Posterior vena cava (tissue), 2 donors: ENCODE results near the gene DAP. TPM values are rescaled to one million over a fixed set of nuclear protein-coding genes. Genes with fewer than 3 reads are reported as not detected.
"Not testable (repeated sequence)": the region's sequence is repeated elsewhere in the genome, so short reads cannot be mapped to it uniquely, and the experiment has no call there.

Source experiments
- DNase-seq: peaks from one replicate; pipeline ENCODE4 v3.0.0-alpha.2; 2020; ENCODE audit warnings: low spot score
- intact Hi-C, 2 donors: fragments of 100-400 bp; cut with DNase I; formaldehyde crosslinking; loops; one replicate each; pipeline versions ENCODE4 v1.14.1 to v1.14.2; 2022 to 2023
- total RNA-seq, 2 donors: library from RNA; stranded (reverse); fragmentation: NEBNext Ultra II Directional; extraction: Animal tissue kit (Norgen Biotek cat#: 25700); gene quantifications; one replicate each; pipeline ENCODE4 v1.2.1, GENCODE V29; 2021
- donor health status: DM: yes; HTN: yes; CAD: no.
- donor health status: DM: yes; HTN: yes; CAD: no.

Gene DAP
- total RNA-seq, 2 donors from 2014 or later: 86.9 to 102 TPM

DNA sequence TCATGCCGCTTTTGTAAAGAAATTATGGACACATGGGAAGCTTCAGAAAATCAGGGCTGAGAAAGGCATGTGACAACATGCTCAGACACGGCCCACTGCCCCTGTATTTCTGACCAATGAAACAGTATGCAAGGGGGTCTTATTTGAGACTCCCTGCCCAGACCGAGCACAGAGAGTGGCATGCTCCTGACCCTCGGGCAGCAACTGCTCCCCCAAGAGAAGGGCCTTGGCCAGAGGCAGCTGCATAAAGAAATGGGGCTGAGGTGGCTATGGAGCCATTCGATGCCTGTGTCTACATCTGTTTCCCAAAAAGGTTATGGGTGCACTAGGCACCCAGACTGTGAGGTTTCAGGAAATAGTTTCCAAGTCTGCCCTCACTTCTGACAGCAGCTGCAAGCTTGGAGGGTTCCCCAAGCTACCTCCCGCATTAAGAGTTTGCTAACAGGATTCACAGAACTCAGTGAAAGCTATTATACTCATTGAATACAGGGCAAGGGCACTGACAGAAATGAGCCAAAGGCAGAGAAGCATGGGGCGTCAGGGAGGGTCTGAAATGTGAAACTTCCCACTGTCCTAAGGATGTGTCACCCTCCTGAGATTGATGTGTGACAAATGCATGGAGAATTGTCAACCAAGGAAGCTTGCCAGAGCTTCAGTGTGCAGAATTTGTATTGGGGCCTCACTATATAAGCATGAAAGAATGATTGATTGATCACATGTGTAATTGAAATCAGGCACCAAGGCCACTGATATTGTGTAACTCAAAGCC lies 94.3 kb downstream of the DAP start:
- intact Hi-C loops: no loop called here
- peak; percentile 56 for DNase-seq

DNA sequence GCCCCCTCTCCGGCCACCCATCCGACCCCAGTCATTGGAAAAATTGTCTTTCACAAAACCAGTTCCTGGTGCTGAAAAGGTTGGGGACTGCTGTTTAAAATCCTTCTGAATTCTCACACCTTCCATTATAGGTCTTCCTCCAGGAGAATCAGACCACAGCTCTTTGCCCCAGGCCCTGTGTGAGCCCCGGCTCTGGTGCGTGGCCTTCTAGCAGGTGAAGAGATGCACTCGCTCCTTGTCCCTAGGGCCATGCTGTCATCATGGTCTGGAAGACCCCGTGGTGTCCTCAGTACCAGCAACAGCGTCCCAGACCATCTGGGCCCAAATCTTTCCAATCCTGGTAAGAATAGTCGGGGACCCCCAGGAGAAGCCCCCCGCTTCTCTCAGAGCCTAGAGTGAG lies 95.2 kb downstream of the DAP start:
- DNase-seq: peak; percentile 64
- intact Hi-C loops: no loop called here

DNA sequence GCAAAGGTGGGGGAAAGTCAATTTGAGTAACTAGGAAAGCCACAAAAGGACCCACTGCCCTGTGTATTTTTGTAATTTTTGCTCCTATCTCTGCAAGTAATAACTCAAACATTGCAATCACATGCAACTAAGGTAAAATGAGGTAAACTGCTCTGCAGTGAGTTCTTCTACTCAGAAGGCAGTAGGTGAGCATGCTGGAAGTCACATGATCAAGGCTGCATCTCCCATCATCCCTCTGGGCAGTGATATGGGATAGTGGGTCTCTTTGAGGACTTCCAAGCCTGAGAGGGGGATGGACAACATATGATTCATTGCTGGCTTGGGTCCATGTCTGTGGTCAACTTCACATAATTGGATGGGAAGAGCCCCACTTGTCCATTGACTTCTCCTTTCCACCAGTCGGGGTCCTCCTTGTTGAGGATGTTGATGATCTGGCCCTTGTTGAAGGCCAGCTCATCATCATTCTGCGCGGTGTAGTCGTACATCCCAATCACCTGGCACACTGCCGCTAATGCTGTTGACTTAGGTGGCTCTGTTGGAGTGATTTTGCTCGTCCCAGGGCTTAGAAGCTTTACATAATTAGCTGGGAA lies 96.8 kb downstream of the DAP start:
- intact Hi-C loops, DNase-seq: not testable (repeated sequence)

DNA sequence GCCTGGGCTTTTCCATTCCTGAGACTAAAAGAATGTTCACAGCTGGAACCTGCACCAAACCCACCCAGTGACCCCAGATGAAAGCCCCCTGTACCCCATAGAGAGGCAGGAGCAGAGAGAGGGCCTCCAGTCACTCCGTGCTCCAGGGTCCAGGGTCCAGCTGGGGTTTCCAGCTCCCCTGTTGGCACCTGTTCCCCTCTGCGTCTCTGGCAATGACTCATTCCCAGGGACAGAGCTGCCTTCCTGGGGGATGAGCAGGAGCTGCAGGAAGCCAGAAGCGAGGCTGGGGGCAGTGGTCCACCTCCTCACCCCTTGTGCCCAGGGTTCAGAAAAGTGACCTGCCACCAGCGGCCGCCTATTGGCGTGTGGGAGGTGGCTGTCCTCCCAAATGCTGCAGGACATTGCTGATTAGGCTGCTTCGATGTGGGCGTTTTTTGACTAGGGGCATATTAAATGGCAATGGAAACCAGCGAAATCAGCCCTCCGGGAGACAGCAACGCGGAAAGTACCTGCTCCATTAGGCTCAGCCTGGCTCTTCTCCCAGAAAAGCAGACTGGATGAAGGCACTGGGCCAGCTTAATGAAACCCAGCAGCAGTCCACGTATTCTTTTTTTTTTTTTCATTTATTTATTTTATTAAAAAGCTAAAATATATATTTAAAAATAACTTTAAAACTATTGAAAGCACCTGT lies 97.4 kb downstream of the DAP start:
- DNase-seq: peak; percentile 56
- intact Hi-C loops: no loop called here

DNA sequence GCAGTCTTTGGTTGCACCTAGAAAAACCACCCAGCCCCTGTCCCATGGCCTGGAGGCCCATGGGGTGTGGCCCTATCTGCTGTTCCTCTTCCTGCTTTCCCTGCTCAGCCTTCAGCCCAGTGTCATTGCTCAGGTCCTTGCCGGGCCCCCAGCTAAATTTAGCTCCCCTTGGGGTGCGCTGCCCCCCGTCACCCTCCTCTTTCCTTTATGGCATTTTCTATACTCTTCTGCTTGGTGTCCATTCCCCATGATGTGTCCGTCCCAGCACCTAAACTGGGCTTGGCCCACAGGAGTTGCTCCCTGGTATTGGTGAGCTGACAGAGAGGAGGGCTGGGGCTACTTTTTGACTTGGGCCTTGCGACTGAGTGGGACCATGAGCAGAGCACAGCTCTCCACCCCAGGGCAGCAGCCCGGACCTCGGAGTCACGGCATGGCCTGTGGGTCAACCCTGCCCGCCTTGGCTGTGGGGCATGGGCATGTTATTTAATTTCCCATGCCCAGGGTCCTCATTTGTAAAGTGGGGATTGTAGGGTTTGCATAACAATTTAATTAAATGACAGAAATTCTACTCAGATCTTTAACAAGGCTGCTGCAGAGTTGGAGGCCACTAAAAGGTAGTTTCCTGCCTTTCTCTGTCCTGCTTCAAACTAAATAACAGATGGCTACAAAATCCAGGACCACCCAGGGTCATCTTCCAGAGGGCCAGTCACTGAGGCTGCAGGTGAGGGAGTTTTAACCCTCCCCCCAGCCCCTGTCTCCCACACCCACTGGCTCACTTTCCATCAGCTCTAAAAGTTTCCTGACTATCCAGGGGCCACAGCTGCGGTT lies 98.2 kb downstream of the DAP start:
- intact Hi-C loops: no loop called here

DNA sequence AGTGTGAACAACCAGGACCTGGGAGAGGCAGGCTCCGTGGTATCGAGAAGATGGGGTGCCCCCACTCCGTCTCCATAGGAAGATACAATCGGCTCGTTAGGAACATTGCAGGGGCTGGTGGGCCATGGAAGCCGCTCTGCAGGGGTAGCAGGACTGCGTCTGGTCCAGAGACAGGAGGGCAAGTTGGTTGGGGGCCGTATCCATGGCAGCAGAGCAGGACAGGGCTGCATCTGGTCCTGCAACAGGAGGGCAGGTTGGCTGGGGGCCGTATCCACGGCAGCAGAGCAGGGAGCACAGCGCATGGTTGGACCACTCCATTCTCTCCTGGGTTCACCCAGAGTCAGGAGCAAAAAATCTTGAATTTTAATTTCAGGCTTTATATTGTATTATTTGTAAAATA lies 99.0 kb downstream of the DAP start:
- intact Hi-C loops: no loop called here
- DNase-seq: no peak

More for the DNA sequence above, 98.2 kb downstream of the DAP start:
- DNase-seq: peak; percentile 65

DNA sequence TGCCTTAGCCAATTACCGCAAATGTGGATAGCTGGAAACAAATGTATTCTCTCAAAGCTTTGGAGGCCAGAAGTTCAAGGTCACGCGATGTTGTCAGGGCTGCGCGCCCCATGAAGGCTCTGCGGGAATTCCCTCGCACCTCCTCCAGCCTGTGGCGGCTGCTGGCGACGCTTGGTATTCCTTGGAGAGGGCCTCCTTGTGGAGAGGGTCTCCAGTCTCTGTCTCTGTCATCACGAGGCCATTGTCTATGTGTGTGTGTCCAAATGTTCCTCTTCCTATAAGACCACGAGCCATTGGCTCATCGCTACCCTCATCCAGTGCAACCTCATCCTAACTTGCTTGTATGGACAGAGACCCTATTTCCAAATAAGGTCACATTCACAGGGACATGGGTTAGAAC lies 99.6 kb downstream of the DAP start:
- DNase-seq: no peak
- intact Hi-C loops: no loop called here

DNA sequence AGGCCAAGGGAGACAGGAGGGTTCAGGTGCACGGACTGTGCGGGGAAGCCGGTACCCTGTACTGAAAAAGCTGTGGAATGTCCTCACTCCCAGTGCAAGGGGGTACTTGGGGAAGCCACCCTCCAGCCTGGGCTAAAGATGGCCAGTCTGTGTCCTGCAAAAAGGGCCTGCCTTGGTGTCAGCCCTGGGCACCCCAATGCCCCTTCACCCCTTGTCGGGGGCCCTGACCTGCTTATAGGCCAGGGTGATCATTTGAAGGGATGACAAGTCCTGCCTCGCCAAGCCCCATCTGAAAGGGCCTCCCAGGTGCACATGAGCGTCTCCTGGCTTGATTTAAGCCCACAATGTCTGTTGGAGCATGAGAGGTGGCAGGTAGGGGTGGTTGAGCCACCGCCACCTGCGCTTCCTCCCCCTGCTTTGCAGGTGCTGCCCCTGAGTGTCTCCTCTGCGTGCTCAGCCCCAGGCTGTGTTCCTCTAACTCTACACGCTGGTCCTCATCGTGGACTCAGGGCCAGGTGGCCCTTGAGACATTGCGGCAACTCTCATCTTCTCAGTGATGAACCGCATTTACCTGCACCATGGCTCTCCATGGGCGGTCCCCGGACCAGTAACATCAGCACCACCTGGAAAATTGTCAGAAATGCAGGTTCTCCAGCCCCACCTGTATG lies 100.2 kb downstream of the DAP start:
- peak; percentile 65 for DNase-seq
- intact Hi-C loops: no loop called here

DNA sequence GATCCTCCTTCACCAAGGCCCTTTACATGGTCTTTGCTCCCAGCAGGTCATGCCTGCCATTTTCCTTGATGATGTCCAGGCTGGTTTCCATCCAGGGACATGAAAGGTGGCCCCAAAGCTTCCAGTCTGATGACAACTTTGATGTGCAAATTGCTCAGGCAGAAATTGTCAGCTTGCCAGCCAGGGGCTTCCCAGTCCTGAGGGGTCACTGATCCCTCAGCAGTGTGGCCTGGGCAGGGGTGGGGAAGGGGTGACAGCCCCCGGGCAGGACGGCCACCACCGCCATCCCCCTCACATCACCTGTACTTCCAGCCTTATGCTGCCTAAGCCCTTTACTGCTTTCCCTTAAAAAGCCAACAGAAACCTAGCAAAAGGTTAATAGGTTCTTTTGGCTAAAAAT lies 100.9 kb downstream of the DAP start:
- intact Hi-C loops: no loop called here
- DNase-seq: peak; percentile 46

DNA sequence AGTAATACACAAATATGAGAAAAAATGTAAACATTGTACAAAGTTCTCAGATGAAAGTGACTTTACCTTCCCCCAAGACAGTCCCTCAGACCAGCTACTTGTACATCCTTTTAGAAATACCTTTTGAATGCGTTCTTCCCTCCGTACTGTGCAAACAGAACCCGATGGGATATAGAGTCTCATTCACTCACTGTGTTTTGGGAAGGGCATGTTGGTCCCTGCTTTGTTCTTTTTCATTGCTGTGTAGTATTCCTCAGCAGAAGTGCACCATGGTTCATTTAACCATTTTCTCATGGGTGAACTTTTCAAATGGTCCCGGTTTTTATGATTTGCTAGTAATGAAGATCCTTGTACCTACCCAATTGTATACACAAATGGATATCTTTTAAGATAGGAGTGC lies 102.8 kb downstream of the DAP start:
- no peak for DNase-seq
- intact Hi-C loops: no loop called here

DNA sequence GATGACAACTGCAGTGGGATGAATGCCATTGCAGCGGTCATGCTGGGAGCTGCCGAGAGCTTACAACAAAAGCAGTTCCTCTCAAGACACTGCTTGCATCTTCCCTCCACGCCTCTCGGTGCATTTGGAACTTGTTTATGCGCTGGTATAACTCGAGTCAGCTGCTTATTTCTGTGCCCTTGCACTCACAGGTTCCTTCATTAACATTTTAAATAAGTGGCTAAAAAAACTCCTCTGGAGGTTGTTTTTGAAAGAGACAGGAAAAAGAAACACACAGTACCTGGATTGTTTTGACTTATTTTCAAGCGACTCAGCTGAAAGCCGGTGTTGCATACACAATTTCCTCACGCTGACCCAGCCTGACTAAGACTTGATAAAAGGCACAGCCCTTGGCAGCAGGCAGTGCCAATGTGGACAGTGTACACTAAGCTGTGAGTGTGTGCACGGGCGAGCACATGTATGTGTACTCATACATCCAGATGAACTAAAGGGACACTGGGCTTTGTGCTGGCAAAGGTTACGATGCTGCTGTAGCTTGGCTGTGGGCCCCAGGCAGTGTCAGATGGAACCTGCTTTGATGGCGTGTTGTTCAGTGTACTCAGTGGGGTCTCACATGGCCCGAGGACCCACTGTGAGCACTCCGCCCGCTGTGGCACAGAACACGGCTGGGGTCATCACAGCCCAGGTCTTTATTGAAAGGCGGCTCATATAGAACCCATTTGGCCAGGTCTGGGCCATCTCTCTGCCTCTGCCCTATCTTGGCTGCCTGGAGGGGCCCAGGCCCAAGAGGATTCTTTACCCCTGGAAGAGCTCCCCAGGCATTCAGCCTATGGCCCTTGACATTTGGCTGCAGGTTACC lies 104.8 kb downstream of the DAP start:
- intact Hi-C loops: no loop called here
- peak; percentile 41 for DNase-seq

DNA sequence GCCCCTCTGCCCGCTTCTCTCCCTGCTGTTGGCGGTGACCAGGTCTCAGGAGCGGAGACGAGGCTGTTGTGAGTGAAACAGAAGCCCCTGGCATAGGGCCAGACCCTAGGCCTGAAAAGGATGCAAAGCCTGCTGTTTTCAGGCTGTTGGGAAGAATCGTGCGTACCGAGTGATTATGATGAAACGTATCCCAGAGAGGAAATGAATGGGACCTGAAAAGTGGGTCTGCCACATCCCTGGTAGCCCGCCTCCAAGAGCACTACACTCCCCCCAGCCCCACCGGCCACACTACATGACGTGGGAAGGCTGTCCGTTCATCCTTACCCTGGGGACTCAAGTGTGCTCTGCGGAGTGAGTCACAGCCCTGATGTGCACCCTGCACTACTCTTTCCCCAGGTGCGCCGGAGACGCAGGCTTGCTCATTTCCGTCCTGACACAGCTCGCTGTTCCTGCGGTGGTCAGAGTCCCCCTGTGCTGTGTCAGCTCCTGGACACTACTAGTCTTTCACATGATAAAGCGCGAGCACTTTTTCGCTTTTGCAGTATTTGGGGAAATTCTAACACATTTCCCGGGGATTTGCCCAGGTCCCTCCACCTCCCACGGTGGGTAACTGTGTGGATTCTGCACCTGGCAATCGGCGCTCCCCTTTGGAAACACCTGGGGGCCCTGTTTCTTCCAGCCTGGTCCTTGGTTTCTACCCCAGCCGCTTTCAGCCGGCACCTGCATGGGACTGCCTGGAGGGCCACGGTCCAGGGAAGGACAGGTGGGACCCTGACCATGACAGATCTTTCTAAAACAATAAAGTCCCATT lies 105.7 kb downstream of the DAP start:
- peak; percentile 53 for DNase-seq
- intact Hi-C loops: no loop called here

DNA sequence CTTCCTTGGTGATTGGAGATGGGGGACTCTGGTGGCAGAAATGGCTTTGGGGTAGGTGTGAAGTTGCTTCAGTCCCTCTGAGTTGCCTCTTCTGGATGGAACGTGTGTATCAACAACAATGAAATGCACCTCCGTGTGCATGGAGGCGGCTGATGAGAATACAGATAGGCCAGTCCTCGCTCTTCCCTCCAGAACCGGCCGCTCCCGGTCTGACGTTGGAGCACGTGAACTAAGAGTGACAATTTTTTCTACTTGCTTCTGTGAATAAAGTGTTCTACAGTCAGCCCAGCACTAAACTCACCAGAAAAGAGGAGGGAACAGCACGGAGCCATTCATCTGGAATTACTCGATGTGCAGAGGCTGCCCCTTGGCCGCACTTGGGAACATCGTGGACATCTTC lies 106.5 kb downstream of the DAP start:
- intact Hi-C loops: no loop called here
- peak; percentile 49 for DNase-seq

DNA sequence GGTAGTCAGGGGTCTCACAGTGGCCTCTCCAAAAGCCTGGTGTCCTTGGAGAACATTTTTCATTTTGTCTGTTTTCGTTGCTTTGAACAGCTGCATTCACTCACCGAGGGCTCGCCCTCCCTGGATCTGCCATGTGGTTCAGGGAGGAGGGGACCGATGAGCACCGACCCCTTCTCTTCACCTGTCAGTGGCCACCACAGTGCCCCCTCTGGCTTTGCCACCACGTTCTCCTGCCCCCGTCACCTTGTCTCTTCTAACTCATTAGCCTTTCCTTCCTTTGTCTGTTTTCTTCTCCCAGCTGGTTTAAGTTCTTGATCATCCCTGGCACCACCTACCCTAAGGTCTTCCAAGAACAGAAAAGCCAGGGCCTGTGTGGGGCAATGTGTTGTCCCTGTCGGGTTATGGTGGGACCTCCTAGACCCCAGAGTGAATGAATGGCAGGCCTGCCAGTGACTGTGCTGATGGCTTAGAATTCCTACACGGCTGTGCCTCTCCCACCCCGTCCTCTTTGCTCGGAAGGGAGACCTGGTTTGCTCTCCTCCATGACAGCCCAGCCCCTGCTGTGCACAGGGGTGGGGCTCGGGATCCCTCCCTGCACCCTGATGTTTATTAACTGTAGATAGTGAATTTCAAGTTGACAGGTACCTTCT lies 107.2 kb downstream of the DAP start:
- peak; percentile 46 for DNase-seq
- intact Hi-C loops: no loop called here

DNA sequence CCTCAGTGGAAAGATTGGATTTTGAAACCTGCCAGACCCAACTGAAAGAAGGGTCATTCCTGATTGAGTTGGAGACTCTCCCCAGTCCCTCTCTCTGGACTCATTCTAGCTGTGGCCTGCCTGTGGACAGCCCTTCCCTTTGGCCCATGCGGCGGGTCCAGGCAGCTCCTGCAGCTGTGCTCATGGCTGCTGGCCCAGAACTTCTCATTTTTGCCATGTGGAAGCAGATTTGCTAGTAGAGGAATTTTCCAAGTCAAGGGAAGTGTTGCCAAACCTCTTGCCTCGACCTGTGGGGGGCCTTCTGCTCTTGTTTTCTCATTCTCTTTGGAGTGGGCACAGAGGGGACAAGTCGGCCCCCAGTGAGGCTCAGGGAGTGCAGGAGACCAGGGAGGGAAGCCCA lies 108.0 kb downstream of the DAP start:
- intact Hi-C loops: no loop called here
- DNase-seq: peak; percentile 83

DNA sequence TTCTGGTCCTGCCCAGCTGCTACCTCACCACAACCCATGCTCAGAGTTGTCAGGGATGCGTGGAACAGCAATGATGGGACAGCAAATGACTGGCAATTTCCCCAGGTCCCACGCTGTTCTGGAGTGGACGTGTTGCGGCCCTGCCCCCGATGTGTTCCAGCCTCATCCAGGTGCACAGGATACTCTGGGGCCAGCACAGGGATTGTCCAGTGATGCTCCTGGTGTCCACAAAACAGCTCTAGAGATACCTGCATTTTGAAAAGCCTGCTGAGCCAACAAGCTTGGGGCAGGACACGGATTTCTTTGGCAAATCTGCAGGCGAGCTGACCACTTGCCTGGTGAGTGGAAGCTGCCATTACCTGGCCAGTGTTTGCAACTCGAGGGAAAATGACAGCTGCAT lies 108.4 kb downstream of the DAP start:
- peak; percentile 57 for DNase-seq
- intact Hi-C loops: no loop called here

DNA sequence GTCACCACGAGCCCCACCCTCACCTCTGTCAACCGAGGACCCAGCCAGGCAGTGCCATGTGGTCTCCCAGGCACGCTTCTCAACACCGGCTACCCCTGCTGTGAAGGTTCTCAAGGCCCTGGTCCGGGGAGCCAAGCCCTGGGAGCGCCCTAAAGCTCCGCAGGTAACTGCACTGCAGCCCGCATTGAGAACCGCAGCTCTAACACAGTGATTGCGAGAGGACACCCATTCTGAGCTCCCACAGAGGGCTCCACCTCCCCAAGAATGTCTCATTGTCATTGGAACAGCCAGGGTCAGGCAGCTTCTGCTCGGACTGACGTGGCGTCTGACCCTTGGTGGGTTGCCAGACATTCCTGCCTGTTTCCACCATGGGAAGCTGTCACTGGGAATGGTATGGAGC lies 108.9 kb downstream of the DAP start:
- intact Hi-C loops: no loop called here
- DNase-seq: peak; percentile 76
